IPS DF 6.9 (cell line): Measurements from ENCODE around the gene RNASE8.

Experiments used
- DNase-seq: peaks from one replicate; pipeline ENCODE4 v3.0.0-alpha.2; 2013; ENCODE audit warnings: low read depth, low spot score
- H3K27ac ChIP-seq: one replicate; pipeline ENCODE4 v1.5.1; 2013; ENCODE audit warnings: low read length, control low read depth
- H3K27me3 ChIP-seq: 2 replicates; pipeline ENCODE4 v1.6.1; 2013; ENCODE audit warnings: mild to moderate bottlenecking, low read length; ENCODE audit not compliant: control insufficient read depth, insufficient read depth
- H3K36me3 ChIP-seq: 2 replicates; pipeline ENCODE4 v1.6.1; 2013; ENCODE audit warnings: low read length; ENCODE audit not compliant: control insufficient read depth, insufficient read depth
- H3K4me1 ChIP-seq: 2 replicates; pipeline ENCODE4 v1.6.1; 2013; ENCODE audit warnings: low read length; ENCODE audit not compliant: control insufficient read depth, insufficient read depth
- H3K4me3 ChIP-seq: 2 replicates; pipeline ENCODE4 v1.5.1; 2013; ENCODE audit warnings: mild to moderate bottlenecking, low read length
- H3K9me3 ChIP-seq: 2 replicates; pipeline ENCODE4 v1.6.1; 2013; ENCODE audit warnings: low read length, inconsistent platforms; ENCODE audit not compliant: control insufficient read depth, insufficient read depth
- WGBS: extraction: QIAGEN DNeasy Blood & Tissue Kit; methylation state at CpG from one replicate; pipeline ENCODE4 v1.1.7; 2013; ENCODE audit warnings: mixed read lengths, missing lambda C conversion rate; ENCODE audit not compliant: insufficient read length, insufficient coverage; 5-methylcytosine and 5-hydroxymethylcytosine counted together

The RNASE8 gene

GRCh38 chr14:21086908-21087293 lies 29.3 kb downstream of the RNASE8 start:
- Histone ChIP-seq H3K9me3 (no peaks in the 10 kb centered on the region), H3K27me3 (no peaks in the 10 kb centered on the region), H3K27ac (no peak overlapping the region), H3K36me3 (peaks cover 34% of the 10 kb centered on the region), H3K4me1 (peaks cover 4% of the 10 kb centered on the region; the same call in 1 of the 2 replicates), H3K4me3 (no peak overlapping the region)
- no peak for DNase-seq
- no CpG with 5 or more reads among the region's 4 CpGs for WGBS

DNA sequence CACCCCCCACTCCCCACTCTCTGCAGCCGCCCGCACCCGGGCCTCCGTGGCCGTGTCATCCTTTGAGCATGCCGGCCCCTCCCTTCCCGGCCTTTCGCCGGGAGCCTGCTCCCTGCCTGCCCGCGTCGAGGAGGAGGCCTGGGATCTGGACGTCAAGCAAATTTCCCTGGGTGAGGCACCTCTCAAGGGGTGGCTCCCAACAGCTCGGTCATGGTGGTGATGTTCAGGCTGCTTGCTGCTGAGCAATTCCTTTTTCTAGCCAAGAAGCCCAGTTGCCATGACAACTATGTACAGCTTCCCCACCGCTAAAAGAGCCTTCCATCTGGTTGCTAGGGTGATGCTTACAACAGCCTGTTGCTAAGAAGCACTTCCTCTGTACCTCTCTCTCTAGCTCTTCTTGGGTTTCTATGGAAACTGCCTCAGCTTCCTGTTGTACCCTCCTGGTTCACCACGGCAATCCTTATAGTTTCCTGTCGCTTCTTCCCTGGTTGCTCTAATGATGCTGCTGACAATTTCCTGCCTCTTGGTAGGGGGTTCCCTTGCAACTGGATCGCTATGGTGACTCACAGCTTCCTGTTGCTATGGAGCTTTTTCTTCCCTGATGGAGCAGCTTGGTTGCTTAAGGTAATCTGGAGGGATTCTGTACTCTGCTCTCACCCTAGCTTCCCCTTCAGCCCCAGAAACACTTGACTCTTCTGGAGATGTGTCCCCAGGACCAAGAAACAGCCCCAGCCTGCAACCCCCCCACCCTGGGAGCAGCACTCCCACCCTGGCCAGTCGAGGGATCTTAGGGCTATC lies 29.9 kb downstream of the RNASE8 start:
- Histone ChIP-seq H3K27ac (no peak overlapping the region), H3K4me3 (no peak overlapping the region), H3K27me3 (no peaks in the 10 kb centered on the region), H3K9me3 (no peaks in the 10 kb centered on the region), H3K36me3 (peaks cover 32% of the 10 kb centered on the region), H3K4me1 (peaks cover 4% of the 10 kb centered on the region; the same call in 1 of the 2 replicates)
- WGBS, result no CpG with 5 or more reads among the region's 19 CpGs
- DNase-seq, result no peak

GRCh38 chr14:21088687-21089086 lies 31.1 kb downstream of the RNASE8 start:
- Histone ChIP-seq H3K27ac (no peak overlapping the region), H3K4me3 (no peak overlapping the region), H3K4me1 (peaks cover 14% of the 10 kb centered on the region), H3K27me3 (no peaks in the 10 kb centered on the region), H3K36me3 (peaks cover 35% of the 10 kb centered on the region), H3K9me3 (no peaks in the 10 kb centered on the region)
- DNase-seq, result no peak
- no CpG with 5 or more reads among the region's 4 CpGs for WGBS

DNA sequence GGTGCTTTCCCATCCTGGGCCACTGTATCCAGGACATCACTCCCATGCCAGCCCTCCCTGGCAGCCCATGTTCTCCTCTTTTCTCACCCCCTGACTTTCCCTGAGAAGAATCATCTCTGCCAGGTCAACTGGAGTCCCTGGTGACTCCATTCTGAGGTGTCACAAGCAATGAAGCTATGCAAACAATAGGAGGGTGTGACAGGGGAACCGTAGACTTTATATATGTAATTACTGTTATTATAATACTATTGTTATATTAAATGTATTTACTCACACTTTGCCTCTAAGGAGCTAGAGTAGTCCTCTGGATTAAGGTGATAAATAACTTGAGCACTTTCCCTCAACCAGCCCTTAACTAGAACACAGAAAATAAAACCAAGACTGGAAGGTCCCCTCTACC lies 31.6 kb downstream of the RNASE8 start:
- no peak overlapping the region for H3K27ac ChIP-seq
- H3K36me3 ChIP-seq, result peaks cover 31% of the 10 kb centered on the region
- no CpG with 5 or more reads among the region's 1 CpG for WGBS
- H3K4me3 ChIP-seq, result no peak overlapping the region
- no peaks in the 10 kb centered on the region for H3K27me3 ChIP-seq
- no peaks in the 10 kb centered on the region for H3K9me3 ChIP-seq
- H3K4me1 ChIP-seq, result peaks cover 14% of the 10 kb centered on the region
- no peak for DNase-seq

DNA sequence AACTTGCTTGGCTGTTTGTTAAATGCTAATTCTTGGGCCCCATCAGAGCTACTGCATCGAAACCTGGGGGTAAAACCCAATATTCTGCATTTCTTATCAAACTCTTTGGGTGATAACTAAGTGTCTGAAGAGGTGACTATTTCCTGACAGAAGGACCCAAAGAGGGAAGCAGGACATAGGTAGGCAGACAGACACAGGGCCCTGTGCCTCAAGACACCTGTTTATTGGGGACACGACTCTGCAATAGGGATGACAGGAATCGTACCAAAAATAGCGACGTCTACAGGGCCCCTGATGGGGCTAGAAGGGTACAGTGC lies 32.2 kb downstream of the RNASE8 start:
- no peaks in the 10 kb centered on the region for H3K27me3 ChIP-seq
- H3K36me3 ChIP-seq, result peaks cover 31% of the 10 kb centered on the region
- peaks cover 14% of the 10 kb centered on the region for H3K4me1 ChIP-seq
- no peak overlapping the region for H3K4me3 ChIP-seq
- WGBS, result no CpG with 5 or more reads among the region's 5 CpGs
- H3K27ac ChIP-seq, result no peak overlapping the region
- no peaks in the 10 kb centered on the region for H3K9me3 ChIP-seq
- DNase-seq, result no peak

DNA sequence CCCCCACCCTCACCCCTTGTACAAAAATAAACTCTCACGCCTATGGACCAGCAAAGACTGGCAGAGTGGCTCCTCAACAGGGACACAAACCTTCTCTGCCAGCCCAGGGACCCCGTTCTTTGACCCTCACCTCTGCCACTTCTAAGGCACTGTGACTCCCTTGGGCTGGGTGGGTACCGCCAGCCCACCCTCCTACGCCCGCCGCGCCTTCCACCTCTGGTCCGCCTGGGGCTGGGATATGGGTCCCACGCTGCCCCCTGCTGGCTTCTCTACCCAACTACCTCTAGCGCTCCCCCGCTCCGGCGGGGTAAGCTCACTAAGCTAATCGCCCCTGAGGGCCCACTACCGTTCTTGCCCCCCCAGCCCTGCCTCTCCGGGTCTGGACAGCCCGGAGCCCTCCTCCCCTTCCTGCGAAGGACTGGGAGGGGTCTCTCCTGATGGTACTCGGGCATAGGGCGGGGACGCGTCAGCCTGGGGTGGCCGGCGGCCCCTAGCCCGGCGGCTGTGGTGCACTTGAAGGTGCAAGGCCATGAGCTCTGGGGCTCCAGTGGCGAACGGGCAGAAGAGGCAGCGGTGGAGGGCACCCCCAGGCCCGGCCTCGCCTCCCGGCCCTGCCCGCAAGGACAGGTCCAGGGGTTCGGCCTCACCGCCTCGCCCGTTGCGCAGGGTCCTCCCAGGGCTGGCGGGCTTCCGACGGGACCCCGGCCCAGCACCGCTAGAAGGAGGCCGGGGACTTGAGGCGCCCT lies 32.7 kb downstream of the RNASE8 start:
- H3K27ac ChIP-seq, result no peak overlapping the region
- H3K4me1 ChIP-seq, result peaks cover 14% of the 10 kb centered on the region
- H3K27me3 ChIP-seq, result no peaks in the 10 kb centered on the region
- DNase-seq, result no peak
- peaks cover 31% of the 10 kb centered on the region for H3K36me3 ChIP-seq
- no peak overlapping the region for H3K4me3 ChIP-seq
- WGBS, result no CpG with 5 or more reads among the region's 45 CpGs
- no peaks in the 10 kb centered on the region for H3K9me3 ChIP-seq

DNA sequence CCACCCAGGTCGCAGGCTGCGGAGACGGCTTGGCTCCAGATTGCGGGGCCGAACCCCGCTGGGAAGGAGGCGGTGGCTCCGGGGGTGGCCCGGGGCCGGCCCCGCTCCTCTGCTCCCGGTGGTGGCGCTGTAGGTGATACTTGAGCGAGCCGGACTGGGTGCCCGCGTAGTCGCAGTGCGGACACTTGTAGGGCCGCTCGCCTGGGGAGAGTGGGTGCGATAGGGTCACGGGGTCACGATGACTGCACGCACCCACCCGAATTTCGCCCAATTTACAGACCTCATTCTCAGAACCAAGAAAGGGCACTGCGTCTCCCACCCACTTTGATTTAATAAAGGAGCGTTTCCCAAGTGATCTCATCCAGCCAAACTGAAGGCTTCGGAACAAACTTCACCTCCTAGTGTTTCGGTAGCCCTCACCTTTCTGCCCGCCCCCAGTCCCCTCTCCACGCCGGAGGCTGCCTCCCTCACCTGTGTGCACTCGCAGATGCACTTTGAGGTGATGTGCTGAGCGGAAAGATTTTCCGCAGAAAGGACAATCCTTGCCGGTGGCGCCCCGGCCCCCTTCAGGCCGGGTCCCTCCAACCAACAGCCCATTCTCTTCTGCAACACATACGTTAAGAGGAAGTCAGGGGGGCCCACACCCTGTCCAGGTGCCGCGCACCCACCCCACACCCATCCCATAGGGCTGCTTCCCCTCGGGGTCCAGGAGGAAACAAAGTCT lies 33.5 kb downstream of the RNASE8 start:
- DNase-seq, result no peak
- H3K4me1 ChIP-seq, result peaks cover 14% of the 10 kb centered on the region
- H3K4me3 ChIP-seq, result no peak overlapping the region
- no peaks in the 10 kb centered on the region for H3K27me3 ChIP-seq
- H3K36me3 ChIP-seq, result peaks cover 31% of the 10 kb centered on the region
- WGBS, result no CpG with 5 or more reads among the region's 45 CpGs
- H3K9me3 ChIP-seq, result no peaks in the 10 kb centered on the region
- no peak overlapping the region for H3K27ac ChIP-seq

DNA sequence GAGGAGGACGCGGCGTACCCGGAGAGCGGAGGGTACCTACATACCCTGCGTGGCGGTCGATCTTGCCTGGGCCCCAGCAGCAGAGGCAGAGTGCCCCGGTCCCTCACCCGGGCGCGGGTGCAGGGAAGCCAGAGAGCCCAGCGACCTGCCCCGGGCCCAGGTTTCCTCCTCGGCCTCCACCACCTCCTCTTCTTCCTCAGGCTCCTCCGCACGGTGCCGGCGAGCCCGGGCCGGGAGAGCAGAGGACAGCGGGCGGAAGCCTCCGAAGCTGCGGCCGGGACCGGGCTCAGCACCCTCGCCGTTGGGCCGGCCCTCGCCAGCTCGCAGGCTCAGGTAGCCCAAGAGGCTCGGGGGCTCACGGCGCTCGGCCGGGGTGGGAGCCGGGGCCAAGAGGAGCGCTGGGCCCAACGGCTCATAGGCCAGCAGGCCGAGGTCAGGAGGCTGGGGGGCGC lies 34.2 kb downstream of the RNASE8 start:
- Histone ChIP-seq H3K27me3 (no peaks in the 10 kb centered on the region), H3K4me1 (peaks cover 14% of the 10 kb centered on the region), H3K9me3 (no peaks in the 10 kb centered on the region), H3K36me3 (peaks cover 29% of the 10 kb centered on the region), H3K27ac (no peak overlapping the region), H3K4me3 (no peak overlapping the region)
- no CpG with 5 or more reads among the region's 42 CpGs for WGBS
- no peak for DNase-seq

GRCh38 chr14:21092273-21093011 lies 34.8 kb downstream of the RNASE8 start:
- DNase-seq, result no peak
- no peaks in the 10 kb centered on the region for H3K27me3 ChIP-seq
- H3K9me3 ChIP-seq, result no peaks in the 10 kb centered on the region
- no CpG with 5 or more reads among the region's 59 CpGs for WGBS
- no peak overlapping the region for H3K4me3 ChIP-seq
- H3K27ac ChIP-seq, result no peak overlapping the region
- peaks cover 29% of the 10 kb centered on the region for H3K36me3 ChIP-seq
- H3K4me1 ChIP-seq, result peaks cover 13% of the 10 kb centered on the region

GRCh38 chr14:21093018-21093417 lies 35.4 kb downstream of the RNASE8 start:
- H3K4me1 ChIP-seq, result peaks cover 13% of the 10 kb centered on the region
- WGBS, result no CpG with 5 or more reads among the region's 36 CpGs
- no peaks in the 10 kb centered on the region for H3K27me3 ChIP-seq

More at GRCh38 chr14:21093018-21093417, 35.4 kb downstream of the RNASE8 start:
- Histone ChIP-seq H3K9me3 (no peaks in the 10 kb centered on the region), H3K27ac (no peak overlapping the region), H3K36me3 (peaks cover 29% of the 10 kb centered on the region), H3K4me3 (no peak overlapping the region)
- no peak for DNase-seq
